MV-4-11 (cell line): Measurements from ENCODE around the gene FXR2.
"Not testable (repeated sequence)": the region's sequence is repeated elsewhere in the genome, so short reads cannot be mapped to it uniquely, and the experiment has no call there.

Source experiments
- DNase-seq: peaks from one replicate; lab custom pipeline; 2025; lab: John Stamatoyannopoulos, UW

The FXR2 gene

DNA sequence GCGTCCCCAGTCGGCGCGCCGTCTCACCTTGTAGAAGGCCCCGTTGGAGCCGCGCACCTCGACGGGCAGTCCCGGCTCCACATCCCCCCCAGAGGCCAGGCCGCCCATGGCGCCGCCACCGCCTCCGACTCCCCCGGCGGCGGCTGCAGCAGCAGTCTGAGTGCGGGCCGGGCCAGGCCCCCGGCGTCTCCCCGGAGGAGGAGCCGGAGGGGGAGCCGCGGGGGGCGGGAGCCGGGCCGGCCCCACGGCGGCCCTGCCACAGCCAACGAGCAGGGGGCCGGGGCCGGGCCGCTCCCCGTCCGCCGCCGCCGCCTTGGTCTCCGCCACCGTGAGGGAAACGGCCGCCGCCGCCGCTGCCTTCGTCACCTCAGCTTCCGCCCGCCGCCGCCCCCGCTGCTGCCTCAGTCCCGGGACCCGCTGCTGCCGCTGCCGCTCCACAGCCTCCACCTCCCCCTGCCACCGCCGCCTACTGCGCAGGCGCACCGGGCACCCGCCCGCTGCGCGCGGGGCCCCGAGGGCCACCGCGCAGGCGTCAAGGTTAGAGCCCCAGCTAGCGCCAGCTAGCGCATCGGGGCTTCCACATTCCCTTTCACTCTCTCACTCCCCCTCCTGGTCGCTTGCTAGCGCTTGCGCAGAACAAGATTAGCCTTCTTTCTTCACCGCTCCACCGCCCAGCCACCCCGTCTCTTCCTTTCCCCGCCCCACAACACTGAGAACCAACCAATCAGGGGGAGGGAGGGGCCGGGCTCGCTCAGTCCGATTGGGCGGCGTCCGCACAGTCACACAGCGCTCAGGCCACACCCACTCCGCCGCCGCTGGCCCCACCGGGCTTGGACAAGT, at the start of gene FXR2:
Gene FXR2 (minus strand): TSS at position 473 of the 840 bp plus-strand sequence. CDS start 365 bp downstream, at position 108.
- peak; percentile 99 for DNase-seq

GRCh38 chr17:7656958-7657609, 42.4 kb upstream of the FXR2 start:
- no peak for DNase-seq

GRCh38 chr17:7655541-7655840, 40.8 kb upstream of the FXR2 start:
- DNase-seq, result no peak

GRCh38 chr17:7654832-7655540, 40.3 kb upstream of the FXR2 start:
- DNase-seq, result no peak

GRCh38 chr17:7652388-7653356, 38.0 kb upstream of the FXR2 start:
- DNase-seq, result no peak

DNA sequence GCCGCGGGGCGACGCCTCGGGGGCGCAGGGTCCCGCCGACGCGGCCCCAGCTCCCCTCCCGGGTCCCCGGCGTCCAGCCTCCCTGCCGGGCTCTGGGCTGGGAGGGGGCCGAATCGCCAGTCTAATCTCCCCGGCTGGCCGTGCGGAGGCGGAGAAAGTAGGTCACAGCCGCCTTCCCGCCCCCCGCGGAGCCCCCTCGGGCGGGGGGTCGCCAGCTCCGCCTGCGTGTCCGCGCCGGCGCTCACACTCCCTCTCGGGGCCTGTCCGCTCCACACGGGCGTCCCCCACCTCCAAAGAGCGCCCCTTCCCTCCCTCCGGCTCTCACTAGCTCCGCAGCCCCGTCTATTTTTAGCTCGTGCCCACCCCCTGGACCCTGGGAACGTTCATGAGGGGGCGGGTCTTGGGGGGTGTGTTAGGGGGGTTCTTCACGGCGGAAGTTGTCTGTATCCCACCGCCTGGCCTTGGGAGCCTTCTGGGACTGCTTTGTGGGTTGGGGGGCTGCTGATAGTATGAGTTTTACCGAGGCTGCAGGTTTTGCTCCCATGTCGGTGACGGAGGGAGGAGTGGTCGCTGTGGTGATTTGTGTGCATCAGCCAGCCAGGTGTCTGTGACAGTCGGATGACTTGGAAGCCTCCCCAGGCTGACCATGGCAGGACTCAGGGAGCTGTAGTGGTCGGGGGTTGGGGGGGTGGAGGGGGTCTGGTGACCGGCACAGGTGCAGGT, 37.1 kb upstream of the FXR2 start:
- no peak for DNase-seq

DNA sequence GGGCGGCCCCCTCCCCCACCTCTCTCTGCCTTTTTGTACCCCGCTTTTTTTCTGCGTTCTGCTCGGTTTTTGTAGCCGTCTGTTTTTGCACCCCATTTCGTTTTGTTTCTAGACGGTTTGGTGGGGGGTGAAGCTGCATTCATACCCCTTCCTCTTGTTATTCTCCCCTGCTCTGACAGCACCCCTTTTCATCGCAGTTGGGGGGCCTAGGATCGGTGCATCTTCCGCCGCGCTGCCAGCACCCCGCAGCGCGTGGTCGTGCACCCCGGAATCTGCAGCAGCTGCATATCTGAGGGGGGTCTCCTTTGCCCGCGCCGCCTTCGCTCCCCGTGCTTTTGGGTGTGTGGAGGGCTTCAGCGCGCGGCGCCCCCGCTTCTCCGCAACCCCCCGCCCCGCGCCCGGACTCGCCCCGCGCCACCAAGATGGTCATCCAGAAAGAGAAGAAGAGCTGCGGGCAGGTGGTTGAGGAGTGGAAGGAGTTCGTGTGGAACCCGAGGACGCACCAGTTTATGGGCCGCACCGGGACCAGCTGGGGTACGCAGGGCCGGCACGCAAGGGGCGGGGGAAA, 36.5 kb upstream of the FXR2 start:
- no peak for DNase-seq

GRCh38 chr17:7650509-7651096, 35.9 kb upstream of the FXR2 start, which contains the start of gene ATP1B2:
TSS of gene ATP1B2 (plus strand) at chr17:7650926. CDS start at chr17:7651519, 593 bp downstream.
- peak; percentile 31 for DNase-seq

GRCh38 chr17:7647018-7647417, 32.3 kb upstream of the FXR2 start:
- DNase-seq, result no peak

- no peak for DNase-seq
Observed at GRCh38 chr17:7646457-7646856, 31.8 kb upstream of the FXR2 start.

DNA sequence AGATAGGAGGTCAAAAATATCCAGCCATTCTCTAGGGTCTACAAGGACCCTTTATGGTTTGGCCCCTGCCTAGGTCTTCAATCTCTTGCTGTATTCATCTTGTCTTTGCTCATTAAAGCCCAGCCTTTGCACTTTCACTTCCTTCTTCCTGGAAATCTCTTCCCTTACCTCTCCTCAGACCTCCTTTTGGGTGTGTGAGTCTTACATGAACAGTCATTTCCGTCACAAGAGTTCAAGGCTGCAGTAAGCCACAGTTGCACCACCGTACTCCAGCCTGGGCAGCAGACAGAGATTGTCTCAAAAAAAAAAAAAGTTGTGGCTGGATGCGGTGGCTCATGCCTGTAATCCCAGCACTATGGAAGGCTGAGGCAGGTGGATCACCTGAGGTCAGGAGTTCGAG, 30.1 kb upstream of the FXR2 start:
- DNase-seq, result peak; percentile 99

DNA sequence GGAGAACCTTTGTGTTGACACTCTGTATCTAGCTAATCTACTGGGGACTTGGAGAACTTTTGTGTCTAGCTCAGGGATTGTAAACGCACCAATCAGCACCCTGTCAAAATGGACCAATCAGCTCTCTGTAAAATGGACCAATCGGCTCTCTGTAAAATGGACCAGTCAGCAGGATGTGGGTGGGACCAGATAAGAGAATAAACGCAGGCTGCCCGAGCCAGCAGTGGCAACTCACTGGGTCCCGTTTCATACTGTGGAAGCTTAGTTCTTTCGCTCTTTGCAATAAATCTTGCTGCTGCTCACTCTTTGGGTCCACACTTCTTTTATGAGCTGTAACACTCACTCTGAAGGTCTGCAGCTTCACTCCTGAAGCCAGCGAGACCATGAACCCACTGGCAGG, 26.9 kb upstream of the FXR2 start:
- DNase-seq, result not testable (repeated sequence)

DNA sequence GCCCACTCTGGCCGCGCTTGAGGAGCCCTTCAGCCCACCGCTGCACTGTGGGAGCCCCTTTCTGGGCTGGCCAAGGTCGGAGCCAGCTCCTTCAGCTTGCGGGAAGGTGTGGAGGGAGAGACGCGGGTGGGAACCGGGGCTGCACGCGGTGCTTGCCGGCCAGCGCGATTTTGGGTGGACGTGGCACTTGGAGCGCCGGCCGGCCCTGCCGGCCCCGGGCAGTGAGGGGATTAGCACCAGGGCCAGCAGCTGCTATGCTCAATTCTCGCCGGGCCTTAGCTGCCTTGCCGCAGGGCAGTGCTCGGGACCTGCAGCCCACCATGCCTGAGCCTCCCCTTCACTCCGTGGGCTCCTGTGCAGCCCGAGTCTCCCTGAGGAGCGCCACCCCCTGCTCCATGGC, 26.1 kb upstream of the FXR2 start:
- DNase-seq, result no peak

- no peak for DNase-seq
Observed at GRCh38 chr17:7636163-7636562, 21.5 kb upstream of the FXR2 start.

GRCh38 chr17:7634384-7634783, 19.7 kb upstream of the FXR2 start:
- DNase-seq, result no peak

GRCh38 chr17:7633093-7633492, 18.4 kb upstream of the FXR2 start:
- no peak for DNase-seq

GRCh38 chr17:7632492-7632894, 17.8 kb upstream of the FXR2 start:
- peak; percentile 63 for DNase-seq

GRCh38 chr17:7631398-7632380, 17.0 kb upstream of the FXR2 start:
- DNase-seq, result no peak

DNA sequence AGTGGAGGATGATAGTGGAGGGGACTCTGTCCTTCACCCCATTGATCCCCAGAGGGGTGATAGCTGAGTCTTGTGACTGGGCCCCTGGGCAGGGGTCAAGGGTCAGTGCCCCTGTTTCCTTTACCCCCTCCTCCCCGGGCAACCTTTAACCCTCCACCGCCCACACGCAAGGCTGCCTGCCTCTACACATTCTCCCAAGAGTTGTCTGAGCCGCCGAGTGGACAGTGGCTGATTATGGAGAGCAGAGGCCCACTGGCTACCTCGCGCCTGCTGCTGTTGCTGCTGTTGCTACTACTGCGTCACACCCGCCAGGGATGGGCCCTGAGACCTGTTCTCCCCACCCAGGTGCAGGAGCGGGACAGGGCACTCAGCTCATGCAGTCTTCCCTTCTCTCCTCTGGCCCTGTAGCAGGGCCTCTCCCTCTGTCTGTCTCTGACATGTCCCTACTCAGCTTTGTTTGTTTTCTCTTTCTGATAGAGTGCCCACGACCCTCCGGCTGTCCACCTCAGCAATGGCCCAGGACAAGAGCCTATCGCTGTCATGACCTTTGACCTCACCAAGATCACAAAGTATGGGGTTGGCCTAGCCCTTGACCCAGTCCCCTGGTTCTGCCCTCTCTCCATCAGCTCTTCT, 15.4 kb upstream of the FXR2 start, which contains the start of gene SHBG:
Gene SHBG (plus strand): TSS at position 197 of the 633 bp plus-strand sequence. CDS start 38 bp downstream, at position 235.
- no peak for DNase-seq
